GM10266 (cell line): Measurements from ENCODE around the gene PELO.
A peak's percentile ranks its signal among the peaks of the same experiment; 100 is the strongest.
"Not testable (repeated sequence)": the region's sequence is repeated elsewhere in the genome, so short reads cannot be mapped to it uniquely, and the experiment has no call there.

Source experiments
- DNase-seq: peaks from one replicate; pipeline ENCODE4 v3.0.0; 2012; ENCODE audit errors: extremely low spot score
- TF ChIP-seq, protein P1 (sequence below): IDR thresholded peaks from 2 replicates; pipeline ENCODE4 v1.5.1; 2012; ENCODE audit warnings: mild to moderate bottlenecking, low read depth; ENCODE audit not compliant: control insufficient read depth, insufficient read depth; ENCODE audit errors: missing control alignments

Gene PELO

DNA sequence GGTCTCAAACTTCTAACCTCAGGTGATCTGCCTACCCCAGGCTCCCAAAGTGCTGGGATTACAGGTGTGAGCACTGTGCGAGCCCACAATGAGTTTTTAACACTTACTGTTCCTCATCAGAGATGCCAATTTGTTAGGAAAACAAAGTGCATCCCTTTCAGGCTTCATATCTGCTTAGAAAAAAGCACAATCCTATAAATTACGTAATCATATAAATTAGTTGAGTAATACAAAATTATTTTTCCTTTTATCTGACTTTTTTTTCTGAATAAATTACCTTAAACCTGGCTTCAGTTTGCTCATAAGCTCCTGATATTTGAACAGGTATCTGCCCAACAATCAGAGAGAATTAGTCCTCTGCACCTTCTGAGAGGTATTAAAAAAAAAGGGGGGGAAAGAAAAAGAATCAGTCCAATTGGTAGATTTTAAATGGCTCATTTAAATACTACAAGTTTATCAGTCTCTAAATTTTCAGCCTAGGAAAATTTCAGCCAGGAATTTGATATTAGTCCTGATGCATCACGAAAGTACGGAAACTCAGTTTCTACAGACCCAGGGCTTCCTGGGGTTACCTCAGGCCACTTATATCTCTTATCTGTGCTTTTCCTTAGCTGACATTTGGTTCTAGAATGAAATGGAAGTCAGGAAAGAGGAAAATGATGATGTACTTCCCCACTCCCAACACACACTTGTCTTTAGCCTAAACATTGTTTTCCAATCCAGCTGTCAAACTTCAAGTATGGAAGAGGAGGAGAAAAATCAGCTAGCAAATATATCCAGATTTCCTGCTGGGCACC, 26.8 kb downstream of the PELO start:
- no peak for DNase-seq
- TF ChIP-seq, protein P1, sequence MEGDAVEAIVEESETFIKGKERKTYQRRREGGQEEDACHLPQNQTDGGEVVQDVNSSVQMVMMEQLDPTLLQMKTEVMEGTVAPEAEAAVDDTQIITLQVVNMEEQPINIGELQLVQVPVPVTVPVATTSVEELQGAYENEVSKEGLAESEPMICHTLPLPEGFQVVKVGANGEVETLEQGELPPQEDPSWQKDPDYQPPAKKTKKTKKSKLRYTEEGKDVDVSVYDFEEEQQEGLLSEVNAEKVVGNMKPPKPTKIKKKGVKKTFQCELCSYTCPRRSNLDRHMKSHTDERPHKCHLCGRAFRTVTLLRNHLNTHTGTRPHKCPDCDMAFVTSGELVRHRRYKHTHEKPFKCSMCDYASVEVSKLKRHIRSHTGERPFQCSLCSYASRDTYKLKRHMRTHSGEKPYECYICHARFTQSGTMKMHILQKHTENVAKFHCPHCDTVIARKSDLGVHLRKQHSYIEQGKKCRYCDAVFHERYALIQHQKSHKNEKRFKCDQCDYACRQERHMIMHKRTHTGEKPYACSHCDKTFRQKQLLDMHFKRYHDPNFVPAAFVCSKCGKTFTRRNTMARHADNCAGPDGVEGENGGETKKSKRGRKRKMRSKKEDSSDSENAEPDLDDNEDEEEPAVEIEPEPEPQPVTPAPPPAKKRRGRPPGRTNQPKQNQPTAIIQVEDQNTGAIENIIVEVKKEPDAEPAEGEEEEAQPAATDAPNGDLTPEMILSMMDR = no peak

DNA sequence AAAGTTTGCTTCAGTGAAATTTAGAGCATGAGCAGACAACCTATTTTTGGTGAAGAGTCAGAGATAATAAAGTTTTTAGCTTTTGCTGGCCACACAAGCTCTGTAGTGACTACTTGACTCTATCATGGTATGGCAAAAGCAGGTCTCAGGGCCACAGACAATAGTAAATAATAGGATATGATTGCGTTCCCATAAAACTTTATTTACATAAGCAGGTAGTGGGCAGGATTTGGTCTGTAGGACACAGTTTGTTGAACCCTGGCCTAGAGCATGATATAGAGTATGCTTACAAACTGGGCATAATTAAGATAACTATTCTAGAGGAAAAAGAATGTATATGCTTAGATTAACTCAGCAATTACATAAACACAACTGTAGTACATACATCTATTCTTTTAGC, 30.1 kb downstream of the PELO start:
- no peak for DNase-seq
- TF ChIP-seq, protein P1 = no peak

DNA sequence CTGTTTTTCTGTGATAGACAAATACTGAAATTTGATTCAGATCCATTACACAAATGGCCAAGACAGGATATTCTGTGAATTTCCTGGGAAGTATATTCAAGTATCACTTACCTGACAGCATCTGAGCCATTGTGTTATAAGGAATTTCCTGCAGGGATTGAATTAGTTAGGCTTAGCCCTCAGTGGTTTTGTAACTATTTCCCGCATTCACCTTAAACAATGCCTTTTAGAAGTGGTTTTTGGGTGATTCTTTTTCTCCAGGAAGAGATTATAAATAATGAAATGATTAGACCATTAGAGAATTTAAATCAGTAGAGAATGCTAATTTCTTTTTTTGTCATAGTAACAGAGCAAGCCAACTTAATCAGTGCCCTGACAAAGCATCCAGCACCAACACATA, 30.6 kb downstream of the PELO start:
- TF ChIP-seq, protein P1 = no peak
- DNase-seq = no peak

DNA sequence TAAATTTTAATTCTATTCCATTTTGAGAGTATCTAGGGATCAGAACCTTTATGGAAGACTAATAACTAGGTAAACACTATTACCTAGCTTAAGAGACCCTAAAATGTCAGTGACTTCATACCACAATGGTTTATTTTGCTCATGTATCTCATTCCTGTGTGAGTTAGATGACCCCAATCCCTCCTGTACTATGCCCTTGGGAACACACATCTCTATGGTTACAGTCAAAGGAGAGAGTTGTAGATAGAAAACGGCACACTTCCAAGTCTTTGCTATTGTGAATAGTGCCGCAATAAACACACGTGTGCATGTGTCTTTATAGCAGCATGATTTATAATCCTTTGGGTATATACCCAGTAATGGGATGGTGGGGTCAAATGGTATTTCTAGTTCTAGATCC, 31.1 kb downstream of the PELO start:
- not testable (repeated sequence) for DNase-seq

DNA sequence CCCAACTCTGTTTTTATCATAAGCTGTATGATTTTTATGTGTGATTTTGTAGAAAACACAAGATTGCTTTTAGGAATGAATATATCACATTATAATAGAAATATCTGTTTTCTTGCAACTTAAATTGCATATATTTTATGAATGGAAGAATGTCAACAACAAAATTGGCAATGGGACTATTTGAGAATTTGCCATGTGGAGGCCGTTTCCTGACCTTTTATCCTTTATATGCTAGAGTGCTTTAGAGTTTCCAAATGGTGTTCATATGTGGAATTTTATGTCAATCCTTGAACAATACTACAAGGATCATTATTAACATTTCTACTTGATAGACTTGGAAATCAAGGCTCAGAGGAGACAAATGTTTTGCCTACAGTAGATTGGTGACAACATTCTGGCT, 34.2 kb downstream of the PELO start:
- DNase-seq = no peak
- TF ChIP-seq, protein P1 = no peak

- no peak for DNase-seq
- TF ChIP-seq, protein P1 = no peak
Measured at GRCh38 chr5:52822437-52822836, 34.7 kb downstream of the PELO start.

DNA sequence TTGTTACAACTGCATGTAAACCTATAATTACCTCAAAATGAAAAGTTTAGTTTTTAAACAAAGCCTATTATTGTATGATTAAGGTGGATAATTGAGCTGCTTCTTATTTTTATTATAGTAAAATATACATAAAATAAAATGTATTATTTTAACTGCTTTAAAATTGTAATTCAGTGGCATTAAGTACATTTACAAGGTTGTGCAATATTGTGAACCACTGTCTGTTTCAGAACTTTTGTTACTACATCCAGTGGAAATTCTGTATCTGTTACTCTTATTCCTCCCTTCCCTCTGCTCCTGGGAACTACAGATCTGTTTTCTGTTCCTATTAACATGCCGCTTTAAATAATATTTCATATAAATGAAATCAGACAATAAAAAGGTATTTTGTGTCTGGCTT, 37.1 kb downstream of the PELO start:
- DNase-seq = no peak
- TF ChIP-seq, protein P1 = no peak

- TF ChIP-seq, protein P1 = no peak
Measured at GRCh38 chr5:52825826-52826225, 38.1 kb downstream of the PELO start.

More at GRCh38 chr5:52825826-52826225, 38.1 kb downstream of the PELO start:
- peak; percentile 6 for DNase-seq
